ENCODE results near the gene SEMA3A.

SEMA3A gene

GRCh38 chr7:84210301-84210700 is 15.7 kb upstream of the SEMA3A start:
- no peak overlapping the region for H3K27ac ChIP-seq
- no peak for TF ChIP-seq ZFX (IDR thresholded peaks at IDR 0.05; ENCODE audit: borderline replicate concordance)
- no peak for TF ChIP-seq CTCF (IDR thresholded peaks at IDR 0.05)

- H3K27ac ChIP-seq = no peak overlapping the region
- TF ChIP-seq CTCF (IDR thresholded peaks at IDR 0.05) (no peak), ZFX (IDR thresholded peaks at IDR 0.05; ENCODE audit: borderline replicate concordance) (no peak)
Measured at GRCh38 chr7:84209006-84209405, 14.4 kb upstream of the SEMA3A start.

DNA sequence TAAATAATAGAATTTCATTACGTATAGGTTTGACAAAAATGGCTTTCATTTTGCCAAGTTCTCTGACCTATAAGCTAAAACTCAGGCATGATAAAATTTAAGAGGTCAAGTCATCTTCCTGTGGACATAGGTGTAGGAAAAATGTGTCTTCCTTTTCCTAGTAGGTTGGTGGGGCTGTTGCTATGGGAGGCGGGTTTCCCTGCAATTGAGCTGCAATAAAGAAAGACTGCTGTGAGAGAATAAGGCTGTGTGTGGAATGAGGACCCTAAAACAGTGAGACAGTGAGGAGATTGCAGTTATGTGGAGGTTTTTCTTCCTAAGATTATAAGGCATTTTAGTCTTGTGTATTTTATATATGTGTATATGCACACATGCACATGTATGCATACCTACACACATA is 13.0 kb upstream of the SEMA3A start:
- TF ChIP-seq CTCF (IDR thresholded peaks at IDR 0.05) = no peak
- TF ChIP-seq ZFX (IDR thresholded peaks at IDR 0.05; ENCODE audit: borderline replicate concordance) = no peak
- no peak overlapping the region for H3K27ac ChIP-seq

GRCh38 chr7:84207025-84207424 is 12.4 kb upstream of the SEMA3A start:
- H3K27ac ChIP-seq = no peak overlapping the region
- TF ChIP-seq ZFX (IDR thresholded peaks at IDR 0.05; ENCODE audit: borderline replicate concordance) = no peak
- TF ChIP-seq CTCF (IDR thresholded peaks at IDR 0.05) = no peak

DNA sequence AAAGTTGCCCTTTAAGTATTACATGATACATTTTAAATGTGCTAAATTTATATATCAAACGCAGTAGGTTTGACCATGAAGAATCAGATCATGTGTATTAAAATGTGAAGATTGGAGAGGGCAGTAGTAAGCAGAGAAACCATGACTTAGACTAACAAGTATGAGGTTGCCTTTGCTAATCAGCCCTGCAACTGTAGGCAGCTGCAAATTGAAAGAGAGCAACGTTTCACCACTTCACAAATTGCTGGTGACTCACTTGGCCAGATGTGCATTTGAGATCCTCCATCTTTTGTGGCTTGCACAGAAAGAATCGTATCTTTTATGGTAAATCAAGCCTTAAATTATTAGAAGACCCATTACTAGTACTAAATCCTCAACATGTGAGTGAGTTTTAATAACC is 10.1 kb upstream of the SEMA3A start:
- H3K27ac ChIP-seq = no peak overlapping the region
- TF ChIP-seq ZFX (IDR thresholded peaks at IDR 0.05; ENCODE audit: borderline replicate concordance) (no peak), CTCF (IDR thresholded peaks at IDR 0.05) (no peak)

DNA sequence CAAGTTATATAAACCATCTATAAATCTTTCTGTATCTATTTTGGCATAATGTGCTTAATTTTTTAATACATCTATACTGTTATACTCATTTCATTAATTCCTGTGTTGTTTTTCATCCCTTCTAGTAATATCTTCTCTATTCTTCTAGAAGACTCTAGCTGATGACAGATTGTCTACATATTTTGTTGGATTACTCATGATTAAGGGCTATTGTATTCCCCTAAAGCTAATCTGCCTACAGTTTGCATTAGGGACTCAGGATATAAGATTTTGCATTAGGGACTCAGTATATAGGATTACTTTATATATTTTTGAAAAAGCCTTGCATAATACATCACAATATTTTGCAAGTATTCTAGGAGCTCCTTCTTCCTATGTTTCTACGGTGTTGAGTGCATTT is 8.3 kb upstream of the SEMA3A start:
- TF ChIP-seq ZFX (IDR thresholded peaks at IDR 0.05; ENCODE audit: borderline replicate concordance) (no peak), CTCF (IDR thresholded peaks at IDR 0.05) (no peak)

DNA sequence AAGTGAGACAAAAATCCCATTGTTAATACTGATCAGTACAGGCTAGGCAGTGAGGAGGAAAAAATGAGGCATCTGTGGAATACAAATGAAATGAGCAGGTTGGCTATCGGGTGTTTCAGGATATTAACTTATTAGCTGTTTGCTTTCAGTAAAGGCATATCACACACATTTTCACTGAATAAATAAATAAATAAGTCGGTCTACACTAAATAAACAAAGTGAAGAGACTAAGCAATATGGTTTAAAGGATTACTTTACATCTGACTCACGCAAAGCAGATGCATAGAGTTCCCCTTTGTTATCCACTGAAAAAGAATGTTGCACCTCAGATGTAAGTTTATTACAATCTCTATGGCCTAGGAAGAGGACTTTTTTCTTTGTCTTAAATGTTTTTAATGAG is 6.3 kb upstream of the SEMA3A start:
- TF ChIP-seq CTCF (IDR thresholded peaks at IDR 0.05) (no peak), ZFX (IDR thresholded peaks at IDR 0.05; ENCODE audit: borderline replicate concordance) (no peak)
- H3K27ac ChIP-seq = no peak overlapping the region

More for the DNA sequence above, 8.3 kb upstream of the SEMA3A start:
- no peak overlapping the region for H3K27ac ChIP-seq

Data from 22Rv1 (cell line).